CD4-positive, CD25-positive, alpha-beta regulatory T cell (primary cell): Measurements from ENCODE around the gene EXOSC10. TPM values are rescaled to one million over a fixed set of nuclear protein-coding genes. Genes with fewer than 3 reads are reported as not detected.
"Not testable (repeated sequence)": the region's sequence is repeated elsewhere in the genome, so short reads cannot be mapped to it uniquely, and the experiment has no call there.

Source experiments
- ATAC-seq, 2 donors: fragments of 150-1000 bp; cut with Tn5 transposase; one replicate each; pipeline ENCODE4 v1.10.0; 2021; ENCODE audit warnings: low read depth in 2 of 2, moderate number of reproducible peaks in 2 of 2, moderate library complexity in 1 of 2
- DNase-seq, 3 donors: peaks; one replicate each; pipeline versions ENCODE4 v3.0.0 to v3.0.0-alpha.2; 2012 to 2022; ENCODE audit warnings: mixed read lengths in 1 of 3
- H3K27ac ChIP-seq: one replicate; pipeline ENCODE4 v1.7.0; 2013; ENCODE audit warnings: mild to moderate bottlenecking, low read length; ENCODE audit not compliant: insufficient read depth, poor library complexity, severe bottlenecking
- H3K27me3 ChIP-seq: one replicate; pipeline ENCODE4 v1.7.0; 2013; ENCODE audit warnings: low read length; ENCODE audit not compliant: control insufficient read depth, insufficient read depth
- H3K36me3 ChIP-seq: one replicate; pipeline ENCODE4 v1.7.0; 2013; ENCODE audit warnings: mild to moderate bottlenecking, low read length, moderate library complexity; ENCODE audit not compliant: control insufficient read depth, insufficient read depth
- H3K4me1 ChIP-seq: 2 replicates; pipeline ENCODE4 v1.7.0; 2013; ENCODE audit warnings: mild to moderate bottlenecking, low read length; ENCODE audit not compliant: insufficient read depth, control insufficient read depth, poor library complexity, severe bottlenecking
- H3K4me3 ChIP-seq: one replicate; pipeline ENCODE4 v1.7.0; 2013; ENCODE audit warnings: low read depth, mild to moderate bottlenecking, low read length, moderate library complexity
- H3K9me3 ChIP-seq, 2 experiments: 1 replicate in 1 of 2; 2 replicates in 1 of 2; pipeline ENCODE4 v1.7.0; 2013; ENCODE audit warnings: low read length in 2 of 2, mild to moderate bottlenecking in 1 of 2, moderate library complexity in 1 of 2; ENCODE audit not compliant: control insufficient read depth in 2 of 2
- H3K27ac Mint-ChIP-seq, 3 donors: one replicate each; pipeline ENCODE4 v1.8.0; 2020 to 2022; ENCODE audit warnings: mild to moderate bottlenecking in 3 of 3, mixed read lengths in 3 of 3, moderate library complexity in 2 of 3
- H3K27me3 Mint-ChIP-seq: one replicate; pipeline ENCODE4 v1.8.0; 2022; ENCODE audit warnings: mild to moderate bottlenecking, mixed read lengths
- H3K36me3 Mint-ChIP-seq: one replicate; pipeline ENCODE4 v1.8.0; 2020; ENCODE audit warnings: mixed read lengths
- H3K4me1 Mint-ChIP-seq, 4 donors: one replicate each; pipeline ENCODE4 v1.8.0; 2020 to 2022; ENCODE audit warnings: mixed read lengths in 4 of 4, mild to moderate bottlenecking in 1 of 4
- H3K4me3 Mint-ChIP-seq, 4 donors: one replicate each; pipeline ENCODE4 v1.8.0; 2020 to 2022; ENCODE audit warnings: mild to moderate bottlenecking in 4 of 4, mixed read lengths in 4 of 4, moderate library complexity in 3 of 4
- H3K9me3 Mint-ChIP-seq, 7 donors: one replicate each; pipeline ENCODE4 v1.8.0; 2020 to 2022; ENCODE audit warnings: mixed read lengths in 7 of 7, mild to moderate bottlenecking in 3 of 7, moderate library complexity in 2 of 7
- polyA plus RNA-seq, 4 donors: library from polyadenylated mRNA; unstranded; fragments of 300-500 nt; fragmentation: Illumina TruSeq; gene quantifications; one replicate each; pipeline ENCODE4 v1.2.3, GENCODE V29; 2021
- total RNA-seq: library from RNA; stranded (reverse); gene quantifications from one replicate; pipeline ENCODE4 v1.2.3, GENCODE V29; 2022

EXOSC10 gene
- total and polyA plus RNA-seq, 5 donors from 2014 or later, result 37.0 to 81.7 (median 40.7) TPM

DNA sequence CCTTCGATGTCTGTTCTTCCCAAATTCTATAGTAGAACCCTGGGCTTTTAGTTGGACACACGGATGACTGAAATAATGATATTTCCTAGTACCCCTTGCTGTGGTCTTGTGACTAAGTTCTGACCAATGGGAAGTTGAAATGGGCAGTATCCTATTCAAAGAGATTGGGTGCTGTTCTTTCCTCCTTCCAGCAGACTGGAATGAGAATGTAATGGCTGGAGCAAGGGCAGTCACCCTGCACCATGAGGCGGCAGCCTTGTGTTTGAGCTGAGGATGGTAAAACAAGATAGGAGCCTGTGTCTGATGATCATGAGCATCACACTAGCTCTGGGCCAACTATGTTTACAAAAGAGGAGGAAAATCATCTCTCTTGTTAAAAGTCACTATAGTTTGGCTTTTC, 34.7 kb downstream of the EXOSC10 start:
- H3K36me3 Mint-ChIP-seq, result peaks cover 24% of the 10 kb centered on the region
- H3K27me3 Mint-ChIP-seq, result no peaks in the 10 kb centered on the region
- H3K9me3 Mint-ChIP-seq, result no peaks in the 10 kb centered on the region

DNA sequence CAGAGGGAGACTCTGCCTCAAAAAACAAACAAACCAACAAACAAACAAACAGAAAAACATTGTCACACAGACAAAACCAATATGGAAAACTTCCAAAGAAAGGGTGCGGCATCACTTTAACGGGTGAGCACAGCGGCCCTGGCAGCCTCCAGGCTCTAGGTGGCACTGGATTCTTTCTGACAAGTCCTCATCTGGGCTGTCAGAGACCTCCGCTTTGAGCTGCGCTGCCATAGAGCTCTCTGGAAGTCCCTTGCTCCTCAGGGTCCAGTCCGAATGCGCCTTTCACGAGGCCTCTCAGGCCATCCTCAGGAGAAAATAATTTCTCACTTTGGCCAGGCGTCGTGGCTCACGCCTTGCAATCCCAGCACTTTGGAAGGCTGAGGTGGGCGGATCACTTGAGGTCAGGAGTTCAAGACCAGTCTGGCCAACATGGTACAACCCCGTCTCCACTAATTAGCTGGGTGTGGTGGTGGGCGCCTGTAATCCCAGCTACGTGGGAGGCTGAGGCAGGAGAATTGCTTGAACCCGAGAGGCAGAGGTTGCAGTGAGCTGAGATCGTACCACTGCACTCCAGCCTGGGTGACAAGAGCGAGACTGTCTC, 35.6 kb downstream of the EXOSC10 start:
- not testable (repeated sequence) for H3K27ac Mint-ChIP-seq, H3K27me3 Mint-ChIP-seq, H3K9me3 ChIP-seq, ATAC-seq, H3K4me3 ChIP-seq, H3K27ac ChIP-seq, H3K9me3 Mint-ChIP-seq, DNase-seq, H3K27me3 ChIP-seq
- peaks cover 39% of the 10 kb centered on the region for H3K36me3 ChIP-seq
- H3K4me1 ChIP-seq, result peaks cover 15% of the 10 kb centered on the region
- H3K36me3 Mint-ChIP-seq, result peaks cover 18% of the 10 kb centered on the region
- H3K4me1 Mint-ChIP-seq, result peaks cover 7 to 32% (median 16%) of the 10 kb centered on the region in 4 donors
- H3K4me3 Mint-ChIP-seq, result peak overlapping the region in 1 of 4 donors; percentile 51

More for the DNA sequence above, 34.7 kb downstream of the EXOSC10 start:
- ATAC-seq (no peak), DNase-seq (no peak)
- H3K4me1 Mint-ChIP-seq, result peaks cover 7 to 32% (median 15%) of the 10 kb centered on the region in 4 donors
- Histone ChIP-seq H3K4me1 (peaks cover 10% of the 10 kb centered on the region), H3K4me3 (no peak overlapping the region), H3K27ac (no peak overlapping the region), H3K9me3 (no peaks in the 10 kb centered on the region), H3K36me3 (peaks cover 48% of the 10 kb centered on the region), H3K27me3 (no peaks in the 10 kb centered on the region)
- H3K4me3 Mint-ChIP-seq, result peak overlapping the region in 1 of 4 donors; percentile 29
- no peak overlapping the region for H3K27ac Mint-ChIP-seq

DNA sequence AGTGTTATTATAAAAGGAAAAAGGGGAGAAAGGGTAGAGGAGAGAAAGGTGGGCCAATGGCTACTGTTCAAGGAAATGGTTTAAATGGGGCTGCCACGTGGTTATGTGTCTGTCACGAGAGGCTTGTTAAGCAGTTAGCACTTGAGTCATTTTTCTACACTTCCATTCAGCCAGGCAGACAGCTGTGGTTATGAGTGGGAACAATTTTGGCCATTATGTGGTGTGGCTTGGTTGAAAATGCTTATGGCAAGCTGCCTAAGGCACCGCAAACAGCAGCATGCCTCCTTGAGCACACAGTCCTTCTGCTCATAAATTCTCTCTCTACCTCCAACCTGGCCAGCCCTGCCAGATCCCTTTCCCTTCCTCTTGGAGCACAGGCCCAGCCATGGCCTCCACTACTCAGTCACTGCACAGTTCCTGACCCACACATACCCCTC, 36.7 kb downstream of the EXOSC10 start:
- H3K9me3 ChIP-seq, result no peaks in the 10 kb centered on the region
- H3K4me3 Mint-ChIP-seq, result peak overlapping the region in 2 of 4 donors; percentile 44 to 84
- DNase-seq, result peak in 1 of 3 donors; percentile 35
- peaks cover 21% of the 10 kb centered on the region for H3K4me1 ChIP-seq
- no peaks in the 10 kb centered on the region for H3K9me3 Mint-ChIP-seq
- peaks cover 18% of the 10 kb centered on the region for H3K36me3 Mint-ChIP-seq
- H3K27ac ChIP-seq, result no peak overlapping the region
- ATAC-seq, result no peak
- H3K27me3 ChIP-seq, result no peaks in the 10 kb centered on the region
- peaks cover 7 to 41% (median 17%) of the 10 kb centered on the region in 4 donors for H3K4me1 Mint-ChIP-seq
- H3K27me3 Mint-ChIP-seq, result no peaks in the 10 kb centered on the region
- peaks cover 30% of the 10 kb centered on the region for H3K36me3 ChIP-seq
- H3K27ac Mint-ChIP-seq, result peak overlapping the region in 1 of 3 donors; percentile 83
- no peak overlapping the region for H3K4me3 ChIP-seq

- Histone ChIP-seq H3K36me3 (peaks cover 25% of the 10 kb centered on the region), H3K27me3 (no peaks in the 10 kb centered on the region), H3K4me3 (peak overlapping the region; percentile 31), H3K4me1 (peaks cover 21% of the 10 kb centered on the region), H3K27ac (no peak overlapping the region), H3K9me3 (no peaks in the 10 kb centered on the region)
- Mint-ChIP-seq H3K36me3 (peaks cover 17% of the 10 kb centered on the region), H3K4me3 (peak overlapping the region; percentile 67 to 94 (median 86)), H3K27ac (peak overlapping the region in 2 of 3 donors; percentile 60 to 95), H3K4me1 (peaks cover 7 to 44% (median 17%) of the 10 kb centered on the region in 4 donors), H3K27me3 (no peaks in the 10 kb centered on the region), H3K9me3 (no peaks in the 10 kb centered on the region)
- ATAC-seq (no peak), DNase-seq (no peak)
These were observed 37.9 kb downstream of the EXOSC10 start for GRCh38 chr1:11061652-11062365.

DNA sequence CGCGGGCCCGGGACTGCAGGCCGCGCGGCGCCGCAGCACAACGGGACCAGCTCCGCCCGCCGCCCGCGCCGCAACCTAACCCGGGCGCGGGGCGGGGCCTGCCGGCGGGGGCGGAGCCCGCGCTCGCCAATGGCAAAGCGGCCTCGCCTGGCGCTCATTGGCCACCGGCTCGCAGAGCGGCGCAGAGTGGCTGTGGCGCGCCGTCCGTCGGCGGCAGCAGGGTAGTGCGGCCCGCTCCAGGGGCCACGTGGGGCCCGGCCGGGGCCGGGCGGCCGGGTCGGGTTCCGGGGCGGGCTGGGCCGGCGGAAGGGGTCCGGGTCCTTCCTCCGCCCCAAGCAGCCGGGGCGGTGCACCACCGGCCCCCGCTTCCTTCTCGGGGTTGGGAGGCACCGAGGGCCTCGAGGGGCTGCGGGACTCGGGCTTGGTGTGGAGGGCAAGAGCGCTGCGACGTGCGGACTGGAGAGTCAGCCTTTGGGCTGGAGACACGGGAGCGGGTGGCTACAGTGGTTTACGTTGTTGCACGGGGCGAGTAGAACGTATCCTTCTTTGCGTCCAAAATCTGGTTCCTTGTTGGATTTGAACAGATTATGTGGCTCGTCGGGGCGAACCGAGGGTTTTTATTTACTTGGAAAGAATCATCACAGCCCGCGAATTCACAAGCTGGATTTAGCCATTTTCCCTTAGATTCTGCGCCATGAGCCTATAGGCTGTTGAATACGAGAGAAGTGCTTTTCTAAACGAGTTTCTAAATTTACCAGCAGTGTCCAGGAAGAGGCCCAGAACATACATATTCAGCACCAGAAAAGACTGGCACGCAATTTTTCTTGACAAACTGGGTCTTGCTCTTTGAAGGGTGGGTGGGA, 39.5 kb downstream of the EXOSC10 start, which contains the start of gene SRM:
Gene SRM (minus strand): TSS at position 51 of the 863 bp plus-strand sequence. CDS start 75 bp downstream, outside the sequence.
- H3K4me3 ChIP-seq, result peak within 1 kb of the TSS; percentile 94
- H3K4me1 ChIP-seq, result peaks cover 21% of the 10 kb centered on the region
- Mint-ChIP-seq H3K4me1 (peaks cover 7 to 44% (median 17%) of the 10 kb centered on the region in 4 donors), H3K4me3 (peak within 1 kb of the TSS; percentile 84 to 94 (median 92)), H3K27ac (peak within 1 kb of the TSS; percentile 90 to 95 (median 93)), H3K27me3 (no peaks in the 10 kb centered on the region), H3K36me3 (peaks cover 4% of the 10 kb centered on the region), H3K9me3 (no peaks in the 10 kb centered on the region)
- H3K27me3 ChIP-seq, result no peaks in the 10 kb centered on the region
- ATAC-seq (peak; percentile 96), DNase-seq (peak; percentile 88 to 93 (median 89))
- H3K27ac ChIP-seq, result peak within 1 kb of the TSS; percentile 72
- H3K9me3 ChIP-seq, result no peaks in the 10 kb centered on the region
- H3K36me3 ChIP-seq, result peaks cover 18% of the 10 kb centered on the region

DNA sequence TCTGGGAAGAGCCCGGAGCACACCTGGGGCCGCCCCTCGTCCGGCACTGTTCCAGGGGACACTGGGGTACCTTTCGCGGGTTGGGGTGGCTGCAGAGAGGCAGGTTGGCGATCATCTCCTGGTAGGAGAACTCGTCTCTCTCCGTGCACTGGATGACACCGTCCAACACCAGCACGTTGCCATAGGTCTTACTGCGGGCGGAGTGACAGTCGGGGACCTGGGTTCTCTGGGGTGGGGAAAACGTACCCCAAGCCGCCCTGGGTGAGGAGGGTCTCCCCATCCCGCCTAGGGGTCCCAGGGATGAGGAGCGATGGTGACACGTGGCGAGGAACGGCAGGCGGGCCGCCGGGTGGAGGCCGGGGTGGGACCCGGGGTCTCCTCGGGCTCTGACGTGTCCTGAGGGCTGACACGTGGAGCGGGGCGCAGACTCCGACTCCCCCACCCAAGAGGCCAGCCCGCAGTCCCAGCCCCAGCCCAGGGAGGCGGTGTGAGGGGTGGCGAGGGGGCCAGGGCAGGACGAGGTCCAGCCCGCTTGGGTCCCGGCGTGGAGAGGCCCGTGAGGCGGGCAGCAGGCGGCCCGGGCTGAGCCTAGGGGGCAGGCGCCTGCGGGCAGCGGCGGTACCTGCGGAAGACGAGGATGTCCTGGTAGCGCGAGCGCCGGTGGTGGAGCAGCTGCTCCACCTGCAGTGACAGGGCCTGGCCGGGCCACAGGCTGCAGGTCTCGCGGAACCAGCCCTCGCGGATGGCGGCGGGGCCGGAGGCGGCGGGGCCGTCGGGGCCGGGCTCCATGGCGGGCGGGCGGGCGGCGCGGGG, 40.3 kb downstream of the EXOSC10 start:
- Mint-ChIP-seq H3K27ac (peak overlapping the region; percentile 75 to 93 (median 86)), H3K27me3 (no peaks in the 10 kb centered on the region), H3K36me3 (no peaks in the 10 kb centered on the region), H3K9me3 (no peaks in the 10 kb centered on the region), H3K4me3 (peak overlapping the region; percentile 84 to 93 (median 91)), H3K4me1 (peaks cover 7 to 44% (median 17%) of the 10 kb centered on the region in 4 donors)
- Histone ChIP-seq H3K4me1 (peaks cover 21% of the 10 kb centered on the region), H3K4me3 (no peak overlapping the region), H3K27ac (peak overlapping the region; percentile 33), H3K27me3 (no peaks in the 10 kb centered on the region), H3K9me3 (no peaks in the 10 kb centered on the region), H3K36me3 (peaks cover 15% of the 10 kb centered on the region)
- ATAC-seq (peak in 1 of 2 donors; percentile 29), DNase-seq (no peak)
